Prostate gland (tissue), 2 donors: ENCODE data around the gene ASXL2.

Experiments used
- CTCF ChIP-seq, 4 experiments: fragments of 200-600 bp in 2 of 4; fragments of 450-650 bp in 2 of 4; sonication (generic) in 2 of 4; IDR thresholded peaks; 1 replicate in 3 of 4; 2 replicates in 1 of 4; pipeline ENCODE4 v1.5.1; 2016 to 2019; ENCODE audit warnings: antibody characterized with exemption in 4 of 4, mild to moderate bottlenecking in 2 of 4, moderate library complexity in 2 of 4
- POLR2A ChIP-seq: fragments of 450-650 bp; IDR thresholded peaks from one replicate; pipeline ENCODE4 v1.6.1; 2016; ENCODE audit warnings: antibody characterized with exemption, mild to moderate bottlenecking

GRCh38 chr2:25912851-25913695 is 34.8 kb upstream of the ASXL2 start:
- TF ChIP-seq POLR2A (no peak), CTCF (IDR thresholded peaks at IDR 0.05) (no peak)
